ENCODE measurements around the gene ANKRD29.

DNA sequence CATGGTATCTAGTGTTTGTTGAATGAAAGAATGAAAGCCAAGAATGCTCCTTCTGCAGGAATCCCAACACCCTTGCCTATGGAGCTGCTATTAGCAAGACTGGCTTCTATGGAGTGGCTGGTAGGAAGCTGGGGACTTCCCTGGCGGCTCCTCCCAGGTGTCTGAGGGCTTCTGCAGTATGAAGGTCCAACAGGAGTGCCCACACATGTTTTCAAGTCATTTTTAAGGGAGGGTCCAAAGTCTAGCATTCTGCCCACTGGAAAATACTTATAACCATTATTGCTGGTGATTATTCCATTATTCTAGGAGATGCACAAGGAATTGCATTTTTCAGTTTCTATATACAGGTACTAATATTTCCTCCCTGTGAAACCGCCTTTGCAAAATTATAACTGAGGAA, 54.5 kb downstream of the ANKRD29 start:
- TF ChIP-seq, protein P1, sequence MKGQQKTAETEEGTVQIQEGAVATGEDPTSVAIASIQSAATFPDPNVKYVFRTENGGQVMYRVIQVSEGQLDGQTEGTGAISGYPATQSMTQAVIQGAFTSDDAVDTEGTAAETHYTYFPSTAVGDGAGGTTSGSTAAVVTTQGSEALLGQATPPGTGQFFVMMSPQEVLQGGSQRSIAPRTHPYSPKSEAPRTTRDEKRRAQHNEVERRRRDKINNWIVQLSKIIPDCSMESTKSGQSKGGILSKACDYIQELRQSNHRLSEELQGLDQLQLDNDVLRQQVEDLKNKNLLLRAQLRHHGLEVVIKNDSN (CRISPR knock-in tag; IDR thresholded peaks at IDR 0.05) = no peak
- TF ChIP-seq ZNF311 (CRISPR knock-in tag; IDR thresholded peaks at IDR 0.05) = no peak
- TF ChIP-seq NCOA6 (IDR thresholded peaks at IDR 0.05) = no peak
- TF ChIP-seq POLR2A (conservative IDR thresholded peaks at IDR 0.05) = no peak
- no peak for TF ChIP-seq LEF1 (IDR thresholded peaks at IDR 0.05)
- TF ChIP-seq NRF1 (conservative IDR thresholded peaks at IDR 0.05 in 1 of 2, IDR thresholded peaks at IDR 0.05 in 1 of 2) = no peak
